Middle frontal gyrus (tissue), 1 donor: ENCODE measurements around the gene KIF16B.

Experiments used
- DNase-seq: peaks from one replicate; pipeline ENCODE4 v3.0.0-alpha.2; 2015; ENCODE audit warnings: low spot score; ENCODE audit errors: extremely low spot score

KIF16B gene

DNA sequence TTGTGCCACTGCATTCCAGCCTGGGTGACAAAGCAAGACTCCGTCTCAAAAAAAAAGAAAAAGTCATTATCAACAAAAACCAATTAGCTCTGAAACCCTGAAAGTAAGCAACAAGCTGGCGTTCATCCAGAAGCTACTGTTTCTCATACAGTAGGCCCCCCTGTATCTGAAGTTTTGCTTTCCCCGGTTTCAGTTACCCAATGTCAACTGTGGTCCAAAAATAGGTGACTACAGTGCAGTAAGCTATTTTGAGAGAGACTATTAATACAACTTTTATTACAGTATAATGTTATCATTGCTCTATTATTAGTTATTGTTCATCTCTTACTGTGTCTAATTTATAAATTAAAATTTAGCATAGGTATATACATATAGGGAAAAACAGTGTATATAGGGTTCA, 135.1 kb downstream of the KIF16B start:
- no peak for DNase-seq

DNA sequence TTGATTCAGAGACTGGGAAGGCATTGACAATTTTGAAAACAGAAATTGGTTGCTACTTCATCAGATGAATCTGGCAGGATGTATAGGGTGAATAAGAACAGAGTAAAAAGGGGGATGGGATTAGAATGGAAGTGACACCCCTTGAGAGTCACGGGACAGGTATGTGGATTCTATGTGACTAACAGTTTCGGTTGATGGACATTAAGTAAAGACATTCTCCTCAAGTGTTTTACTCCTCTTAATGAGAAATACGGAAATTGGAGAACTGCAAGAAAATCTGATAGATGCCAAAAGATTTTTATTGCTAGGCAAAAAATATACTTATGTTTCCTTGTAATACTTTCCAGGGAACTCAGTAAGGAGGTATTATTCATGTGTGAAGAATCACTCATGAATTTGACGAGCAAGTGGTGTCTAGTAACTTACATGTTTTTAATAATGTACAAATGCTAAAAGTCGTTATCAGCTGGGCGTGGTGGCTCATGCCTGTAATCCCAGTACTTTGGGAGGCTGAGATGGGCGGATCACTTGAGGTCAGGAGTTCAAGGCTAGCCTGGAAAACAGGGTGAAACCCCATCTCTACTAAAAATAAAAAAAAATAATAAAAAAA, 135.8 kb downstream of the KIF16B start:
- no peak for DNase-seq

DNA sequence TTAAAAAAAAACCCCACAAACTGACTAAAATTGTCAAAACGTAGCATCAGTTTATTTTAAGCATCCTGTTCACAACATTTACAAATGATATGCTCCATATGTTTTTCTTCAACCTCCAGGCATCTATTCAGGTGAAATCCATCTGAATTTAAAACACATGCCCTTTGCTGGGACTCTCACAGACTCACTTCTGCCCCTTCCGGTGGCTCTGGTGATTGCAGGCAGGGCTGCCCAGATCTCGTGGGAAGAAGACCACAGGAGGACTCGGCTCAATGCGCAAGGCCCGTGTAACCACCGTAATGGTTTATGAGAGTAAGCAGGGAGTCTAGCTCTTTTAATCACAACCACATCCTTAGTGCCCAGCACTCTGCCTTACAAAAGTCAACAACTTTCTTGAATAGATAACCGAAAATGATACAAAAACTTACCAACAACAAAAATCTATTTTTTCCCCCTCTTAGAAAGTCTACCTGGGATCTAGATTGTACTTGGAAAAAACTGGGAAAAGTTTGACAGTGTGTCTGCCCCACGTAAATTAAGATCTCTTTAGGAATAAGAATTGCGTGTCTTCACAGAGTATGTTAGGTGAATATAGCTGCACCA, 139.1 kb downstream of the KIF16B start:
- DNase-seq: no peak

DNA sequence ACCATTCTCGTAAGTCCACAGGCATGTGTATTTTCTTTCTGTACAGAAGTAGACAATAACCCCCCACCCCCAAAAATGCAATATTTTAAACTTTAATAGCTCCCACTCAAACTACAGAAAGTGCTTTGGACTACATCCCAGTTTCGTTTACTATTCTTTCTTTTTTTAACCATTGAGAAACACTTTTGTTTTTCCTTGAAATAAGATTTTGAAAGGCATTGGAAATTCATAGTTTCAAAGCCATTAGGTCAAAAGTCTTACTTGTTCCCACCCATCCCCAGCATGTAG, 140.0 kb downstream of the KIF16B start:
- DNase-seq: no peak

DNA sequence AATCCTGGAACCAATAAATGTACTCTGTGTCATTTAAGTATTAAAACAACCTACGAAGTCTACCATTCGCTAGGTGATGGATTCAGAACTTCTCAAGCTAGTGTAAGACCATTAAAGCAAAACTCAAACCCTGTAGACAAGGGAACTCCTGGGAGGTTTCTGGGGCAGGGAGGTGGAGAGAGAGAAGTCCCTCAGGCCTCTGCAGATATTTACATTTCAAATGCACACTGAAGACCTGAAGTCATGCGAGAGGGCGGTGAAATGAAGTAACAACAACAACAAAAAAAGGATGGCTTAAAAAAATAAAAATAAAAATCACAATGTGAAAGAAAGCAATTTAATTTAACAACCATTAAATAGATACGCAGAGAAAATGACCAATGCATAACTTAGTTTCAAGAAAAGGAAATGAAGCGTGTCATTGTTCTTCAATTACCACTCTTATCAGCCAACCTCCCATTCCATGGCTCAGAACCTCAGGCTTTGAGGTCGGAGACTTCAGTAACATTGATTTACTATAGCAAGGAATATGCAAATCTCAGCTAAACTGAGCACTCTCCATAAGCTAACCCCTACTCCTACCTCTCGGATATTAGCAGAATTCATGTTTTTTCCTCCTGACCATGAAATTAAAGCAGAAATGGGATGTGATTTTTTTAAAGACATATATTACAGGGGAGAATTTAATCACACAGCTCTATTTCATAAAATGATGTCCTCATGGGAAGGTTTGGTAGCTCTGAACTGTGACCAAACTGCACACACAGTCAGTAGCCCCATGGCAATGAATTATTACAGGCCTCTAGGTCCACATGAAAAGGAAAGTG, 140.6 kb downstream of the KIF16B start:
- DNase-seq: no peak

DNA sequence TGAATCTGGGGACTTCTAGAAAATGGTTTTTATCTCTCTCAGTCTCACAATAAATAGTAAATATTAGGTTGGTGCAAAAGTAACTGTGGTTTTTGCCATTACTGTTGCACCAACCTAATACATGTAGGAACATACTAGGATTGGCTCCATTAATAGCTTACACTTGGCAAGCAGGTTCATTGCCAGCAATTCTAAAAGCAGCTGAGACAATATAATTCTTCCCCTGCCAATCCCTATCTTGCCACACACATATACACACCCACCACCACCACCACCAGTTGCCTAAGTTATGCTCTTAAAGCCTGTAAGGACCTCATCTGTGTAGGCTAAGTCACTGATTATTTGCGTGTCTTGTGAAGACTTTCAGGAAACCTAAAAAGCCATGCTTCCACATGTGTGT, 145.1 kb downstream of the KIF16B start:
- DNase-seq: no peak

DNA sequence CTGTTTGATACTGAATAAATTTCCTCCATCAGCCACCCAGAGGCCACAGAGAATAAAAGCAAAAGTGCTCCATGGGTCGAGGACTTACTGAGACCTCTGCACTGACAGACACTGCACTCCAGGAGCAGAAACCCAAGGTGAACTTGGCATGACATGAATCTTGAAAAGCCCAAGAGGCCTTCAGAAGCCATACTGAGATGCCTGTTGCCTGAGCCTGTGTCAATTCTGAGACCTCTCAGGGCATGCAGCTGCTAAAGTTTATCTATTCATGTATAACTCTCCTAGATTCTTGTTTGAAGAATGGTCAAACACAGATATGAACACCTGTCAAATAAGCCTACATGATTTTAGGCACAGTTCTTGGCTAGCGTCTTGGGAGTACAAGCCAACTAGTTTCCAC, 145.7 kb downstream of the KIF16B start:
- no peak for DNase-seq

DNA sequence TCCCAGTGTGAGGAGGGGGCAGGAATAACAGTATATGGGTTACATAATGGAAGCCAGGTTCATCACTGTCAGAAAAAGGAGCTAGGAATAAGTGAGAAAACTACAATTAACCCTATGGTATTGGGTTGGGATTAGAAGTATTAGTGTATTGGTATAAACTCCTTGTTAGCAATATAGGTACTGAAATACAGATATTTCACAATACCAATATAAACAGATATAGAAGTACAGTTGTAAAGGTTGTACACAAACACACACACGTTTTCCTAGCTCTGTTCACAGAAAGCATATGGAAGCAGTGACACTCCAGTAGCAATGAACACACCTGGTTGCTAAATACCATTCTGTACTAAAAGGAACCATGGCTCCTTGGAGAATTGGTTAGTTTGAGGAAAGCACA, 148.5 kb downstream of the KIF16B start:
- DNase-seq: no peak

DNA sequence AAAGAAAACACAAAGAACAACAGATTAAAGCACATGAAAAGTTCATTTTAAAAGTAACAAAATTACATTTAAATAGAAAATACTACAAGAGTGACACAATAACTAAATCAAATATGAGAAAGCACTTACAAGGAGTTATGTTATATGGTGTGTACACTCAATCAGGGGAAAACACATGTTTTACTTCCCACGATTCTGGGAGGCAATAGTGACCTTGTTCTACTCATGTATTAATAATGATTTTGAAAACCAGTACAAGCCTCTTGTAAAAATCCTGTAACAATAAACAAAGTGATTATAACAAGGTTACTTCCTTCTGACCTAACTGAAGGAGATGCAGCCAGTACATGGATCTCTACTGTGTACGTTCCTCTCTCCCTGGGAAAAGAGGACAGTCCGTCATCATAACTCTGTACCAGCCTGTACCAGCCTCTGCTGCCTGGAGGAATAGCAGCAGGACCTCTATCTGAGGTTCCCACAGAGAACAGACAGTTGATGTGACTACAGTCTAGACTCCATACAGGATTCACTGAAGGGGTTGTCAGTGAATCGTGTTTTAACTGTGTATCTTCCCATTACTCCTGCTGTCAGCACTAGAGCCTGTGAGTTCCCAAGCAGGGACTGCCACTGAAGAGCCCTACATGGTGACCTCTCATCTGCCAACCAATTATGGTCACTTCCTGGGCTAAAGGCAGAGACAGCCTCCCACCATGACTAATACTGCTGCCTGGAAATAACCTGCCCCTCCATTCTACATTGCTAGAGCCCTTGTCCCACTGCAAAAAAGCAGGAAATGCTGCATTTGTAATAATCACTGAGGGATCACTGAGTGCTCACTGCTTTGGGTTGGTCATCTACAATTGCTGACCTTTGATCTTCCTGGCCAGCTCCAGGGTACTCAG, 149.7 kb downstream of the KIF16B start:
- no peak for DNase-seq

DNA sequence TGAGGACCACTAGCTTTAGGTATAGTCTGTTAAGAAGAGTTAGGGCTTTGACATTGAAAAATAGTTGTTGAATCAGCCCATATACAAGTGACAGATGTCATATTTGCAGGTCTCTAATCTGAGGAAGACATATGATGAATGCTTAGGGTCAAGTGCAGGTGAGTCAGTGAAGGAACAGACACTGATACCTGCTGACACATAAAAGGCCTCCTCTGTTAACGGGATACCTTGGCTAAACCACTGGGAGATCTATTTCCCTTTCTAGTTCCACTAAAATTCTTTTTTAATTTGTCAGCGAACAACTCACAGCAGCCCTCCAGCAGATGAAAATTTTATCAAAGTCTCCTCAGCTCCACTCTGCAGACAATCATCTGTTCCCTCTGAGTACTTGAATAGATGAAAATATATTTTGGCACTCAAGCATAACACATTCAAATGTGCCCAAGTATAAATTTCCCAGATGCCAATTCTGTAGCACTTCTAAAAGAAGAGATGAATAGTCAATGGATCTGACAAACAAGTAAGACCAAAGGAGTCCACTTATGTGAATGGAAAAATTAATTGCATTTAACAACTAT, 154.0 kb downstream of the KIF16B start:
- peak; percentile 53 for DNase-seq

DNA sequence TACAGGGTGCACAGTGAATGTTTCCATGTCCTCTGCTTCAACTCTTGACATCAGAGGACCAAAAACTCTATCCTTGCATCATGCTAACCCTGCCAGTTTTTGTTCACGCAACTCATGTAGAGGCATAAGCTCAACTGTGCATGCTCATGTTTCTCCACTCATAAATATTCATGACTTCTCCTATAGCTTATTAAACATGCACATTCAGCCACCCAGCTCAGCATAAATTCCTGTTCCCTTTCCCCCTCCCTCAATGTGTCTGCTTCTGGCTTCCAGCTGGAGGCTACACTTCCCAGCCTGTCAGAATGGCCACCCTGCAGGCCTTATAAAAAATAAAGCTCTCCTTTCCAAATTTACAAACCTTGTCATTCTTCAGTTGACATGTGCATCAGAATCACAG, 154.6 kb downstream of the KIF16B start:
- no peak for DNase-seq

DNA sequence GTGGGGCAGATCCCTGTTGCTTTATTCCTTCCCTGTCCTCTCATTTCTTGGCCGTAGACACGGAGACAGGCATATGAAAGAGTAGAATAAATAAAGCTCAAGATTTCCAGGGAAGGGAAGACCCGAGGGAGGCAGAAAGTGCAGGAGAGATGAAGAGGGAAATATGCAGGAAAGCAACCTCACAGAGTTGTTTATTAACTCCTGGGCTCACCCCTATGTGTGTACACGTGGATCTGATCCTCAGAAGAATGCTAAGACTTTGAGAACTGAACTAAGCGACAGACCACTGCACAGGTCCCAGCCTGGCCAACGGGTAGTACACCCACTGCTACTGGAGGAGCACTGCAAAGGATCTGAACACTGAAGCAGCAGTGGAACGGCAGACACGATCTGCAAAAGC, 156.2 kb downstream of the KIF16B start:
- DNase-seq: no peak

DNA sequence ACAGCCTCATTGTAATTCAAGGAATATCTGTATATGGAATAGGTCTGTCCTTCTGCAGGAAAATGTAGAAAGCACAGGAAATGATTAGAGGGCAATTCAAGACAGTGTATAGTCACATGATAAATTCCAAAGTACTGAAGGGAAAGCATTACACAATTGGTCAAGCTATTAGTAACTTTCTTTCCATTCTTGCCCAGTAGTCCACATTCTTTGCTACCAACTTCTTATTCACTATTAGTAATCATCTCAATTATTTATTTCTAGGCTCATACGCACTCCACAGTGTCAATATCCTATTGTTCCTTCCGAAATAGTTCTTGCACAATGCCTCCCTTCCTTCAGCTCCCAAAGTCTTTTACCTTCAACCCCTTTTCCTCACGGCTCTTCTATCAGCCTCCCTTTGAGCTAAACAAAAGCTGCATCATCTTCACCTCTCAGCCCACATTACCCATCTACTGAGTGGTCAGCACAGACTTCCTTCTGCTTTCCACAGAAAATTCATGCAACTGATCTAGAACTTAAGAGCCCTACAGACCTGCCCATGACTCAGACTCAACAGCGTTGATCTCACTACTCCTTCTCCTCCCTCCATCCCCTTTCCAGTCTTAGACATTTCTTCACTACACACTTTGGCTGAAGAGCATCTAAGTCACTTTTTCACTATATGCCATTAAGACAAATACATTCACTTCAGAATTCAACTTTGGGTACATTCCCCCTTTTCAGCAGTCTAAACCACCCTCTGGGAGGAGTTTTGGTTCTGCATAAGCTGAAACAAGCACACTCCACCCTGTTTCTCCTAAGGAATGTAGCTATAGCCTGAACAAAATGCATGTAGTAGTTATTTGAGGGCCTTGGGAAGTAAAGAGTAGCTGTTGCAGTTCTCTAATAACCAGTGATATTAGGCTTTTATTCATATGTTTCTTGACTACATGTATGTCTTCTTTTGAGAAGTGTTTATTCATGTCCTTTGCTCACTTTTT, 157.9 kb downstream of the KIF16B start:
- DNase-seq: no peak

DNA sequence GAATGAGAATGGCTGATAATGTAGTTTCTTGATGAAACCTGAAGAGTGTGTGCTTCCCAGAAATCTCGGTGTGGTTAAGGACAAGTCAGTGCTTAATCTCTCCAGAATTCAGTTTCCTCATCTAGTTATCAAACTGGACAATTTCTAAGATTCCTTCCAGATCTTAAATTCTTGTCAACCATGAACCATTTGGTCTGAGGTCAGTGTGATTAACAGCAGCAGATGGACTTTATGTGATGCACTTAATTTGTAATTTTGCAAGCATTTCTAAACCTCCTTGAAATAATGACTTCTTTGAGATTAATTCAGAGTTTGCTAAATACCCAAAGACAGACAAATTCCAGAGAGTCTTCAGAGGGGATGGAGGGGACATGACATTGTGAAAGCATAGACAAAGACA, 160.3 kb downstream of the KIF16B start:
- no peak for DNase-seq

DNA sequence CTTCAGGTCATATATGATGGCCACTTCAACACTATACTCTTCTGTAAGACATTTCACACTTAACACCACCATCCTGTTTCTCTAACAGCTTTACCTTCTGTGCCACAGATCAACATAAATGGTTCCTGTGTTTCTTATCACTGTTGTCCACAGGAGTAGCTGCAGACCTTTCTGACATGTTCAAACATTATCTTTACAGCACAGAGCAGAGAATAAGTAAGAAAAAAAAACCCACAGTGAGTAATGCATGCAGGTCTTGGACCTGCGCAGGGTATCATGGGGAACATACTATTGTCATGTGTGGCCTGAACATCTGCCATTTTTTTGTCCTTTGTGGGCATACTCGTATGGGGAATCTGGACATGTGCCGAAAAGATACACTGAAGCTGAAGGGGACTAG, 161.9 kb downstream of the KIF16B start:
- DNase-seq: no peak

DNA sequence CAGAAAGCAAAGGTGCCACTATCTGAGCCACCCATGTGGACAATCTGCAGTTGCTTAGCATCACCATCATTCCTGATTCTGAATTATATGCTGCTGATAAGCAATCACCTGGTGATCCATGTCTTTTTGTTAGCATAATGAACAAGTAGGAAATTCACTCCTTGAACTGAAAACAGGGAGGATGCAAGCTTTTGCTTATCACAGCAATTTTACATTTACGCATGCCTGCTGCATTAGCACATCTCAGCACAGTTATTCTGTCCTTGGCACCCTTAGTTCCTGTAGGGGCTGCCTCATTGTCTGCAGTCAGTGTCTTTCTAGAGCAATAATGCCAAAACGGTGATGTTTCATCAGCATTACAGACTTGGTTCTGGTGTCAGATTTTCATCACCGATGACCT, 162.6 kb downstream of the KIF16B start:
- no peak for DNase-seq

DNA sequence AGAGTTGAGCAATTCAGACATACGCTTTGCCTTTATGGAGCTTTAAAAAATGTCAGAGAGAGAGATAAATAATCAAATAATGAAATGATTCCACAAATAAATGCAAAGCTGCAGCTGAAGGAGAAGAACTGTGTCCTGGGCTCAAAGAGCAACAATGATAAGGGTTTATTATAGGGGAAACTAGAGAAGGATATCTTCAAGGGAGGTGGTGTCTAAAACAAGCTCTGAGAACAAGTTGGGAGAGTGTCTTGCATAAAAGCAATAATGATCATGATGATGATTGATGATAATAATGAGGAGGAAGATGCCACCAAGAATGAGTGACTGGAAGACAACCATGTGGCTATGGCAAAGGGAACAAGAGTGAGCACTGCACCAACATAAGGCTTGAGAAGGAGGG, 164.3 kb downstream of the KIF16B start:
- no peak for DNase-seq

DNA sequence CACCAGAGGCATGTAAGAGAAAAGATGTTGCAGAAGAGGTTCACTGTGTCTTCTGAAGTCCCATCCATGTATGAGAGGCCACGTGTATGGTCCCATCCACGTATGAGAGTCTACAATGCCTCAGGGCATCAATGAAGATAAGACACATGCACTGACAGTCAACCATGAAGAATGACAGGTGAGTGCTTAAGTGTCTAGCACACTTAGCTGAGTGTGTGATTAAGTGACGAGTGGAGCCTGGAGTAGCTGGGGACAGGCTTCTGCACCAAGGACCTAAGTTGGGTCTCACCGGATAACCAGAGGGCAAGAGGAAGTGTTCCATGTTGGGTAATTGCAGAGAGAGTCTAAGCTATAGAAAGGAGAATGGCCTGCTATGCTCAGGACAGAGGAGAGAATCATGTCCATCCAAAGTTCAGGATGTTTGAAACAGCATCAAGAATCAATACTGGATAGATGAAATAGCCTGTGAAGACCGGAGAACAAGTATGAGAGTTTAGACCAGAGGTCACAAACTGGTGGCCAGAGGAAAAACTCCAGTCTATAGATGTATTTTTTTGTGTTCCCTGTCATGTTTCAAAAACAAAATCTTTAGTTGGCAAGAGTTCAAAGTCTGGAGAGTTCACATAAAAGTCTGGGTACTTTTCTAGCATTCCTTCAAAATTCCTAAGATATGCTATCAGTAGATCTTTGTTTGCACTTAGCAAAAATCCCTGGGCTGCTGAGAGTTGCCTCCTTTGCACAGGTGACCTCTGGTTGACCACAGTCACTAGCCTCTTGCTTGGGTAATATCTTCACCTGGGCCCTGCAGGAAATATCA, 165.8 kb downstream of the KIF16B start:
- DNase-seq: no peak

DNA sequence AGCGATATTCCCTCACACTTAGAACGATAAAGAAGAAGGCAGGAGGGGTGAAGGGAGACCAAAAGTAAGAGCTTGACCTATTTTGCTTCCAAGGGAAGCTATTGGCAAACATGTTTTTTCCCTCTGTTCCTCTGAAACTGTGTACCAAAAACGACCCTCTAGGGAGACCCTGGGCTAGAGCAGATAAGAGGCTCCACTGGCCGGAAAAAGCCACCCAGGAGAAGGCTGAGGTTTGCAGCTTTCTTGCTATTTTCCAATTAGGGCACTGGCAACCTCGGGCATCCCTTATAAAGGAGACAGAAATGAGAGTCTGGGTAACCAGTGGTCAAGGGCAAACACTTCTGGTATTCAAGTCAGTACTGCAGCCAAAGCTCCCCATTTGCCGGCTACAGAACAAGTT, 168.0 kb downstream of the KIF16B start:
- no peak for DNase-seq

DNA sequence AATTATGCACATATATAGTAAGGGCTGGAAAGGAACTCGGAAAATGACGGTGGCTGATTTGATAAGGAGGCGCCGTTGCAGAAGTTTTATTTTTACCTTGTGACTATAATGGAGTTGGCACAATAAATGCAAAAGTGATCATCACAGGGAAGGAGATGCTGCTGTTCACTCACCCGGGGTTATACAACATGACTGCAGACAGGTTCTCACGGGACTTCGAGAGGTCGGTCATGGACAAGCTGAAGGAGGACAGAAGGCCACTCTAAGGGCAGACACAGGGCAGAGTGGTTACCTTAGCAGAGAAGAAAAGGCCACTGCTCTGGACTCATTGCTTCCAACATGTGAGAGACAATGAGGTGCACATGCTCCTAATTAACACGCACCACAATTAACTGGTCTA, 168.6 kb downstream of the KIF16B start:
- no peak for DNase-seq
